ENCODE data around the gene CNPY1. TPM values are rescaled to one million over a fixed set of nuclear protein-coding genes. Genes with fewer than 3 reads are reported as not detected.

Gene CNPY1
- total RNA-seq, 1 experiment from 2014 or later, result not detected

DNA sequence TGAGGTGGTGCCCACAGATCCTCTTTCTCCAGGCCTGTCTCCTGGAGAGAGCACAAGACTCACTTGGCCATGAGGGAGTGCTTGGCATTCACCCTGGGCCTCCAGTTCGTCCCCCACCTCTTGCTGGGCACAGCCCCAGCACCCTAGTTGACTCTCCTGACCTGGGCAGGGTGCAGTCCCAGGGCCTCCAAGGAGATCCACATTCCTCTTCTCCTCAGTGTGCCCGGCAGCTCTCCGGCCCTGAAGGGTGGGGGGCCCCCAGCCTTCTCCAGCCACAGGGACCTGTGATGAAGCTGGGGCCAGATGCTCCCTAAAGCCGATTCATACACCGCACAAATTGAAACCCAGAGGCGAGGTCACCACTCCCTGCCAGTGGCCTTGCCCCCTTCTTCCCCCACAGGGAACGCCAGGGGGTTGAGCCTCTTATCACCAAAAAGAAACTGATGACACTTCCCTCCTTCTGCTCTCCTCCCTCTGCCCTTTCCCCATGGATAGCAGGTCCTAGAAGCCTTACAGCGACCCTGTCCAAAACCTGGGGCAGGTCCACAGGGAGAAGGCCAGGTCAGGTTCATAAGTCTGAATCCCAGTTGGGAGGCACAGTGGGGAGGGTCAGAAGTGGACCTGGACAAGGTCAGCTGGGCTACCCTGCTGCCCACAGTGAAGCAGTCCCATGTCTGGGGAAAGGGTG is 85.3 kb downstream of the CNPY1 start:
- Mint-ChIP-seq H3K4me1 (peaks cover 4 to 21% of the 10 kb centered on the region in 2 experiments; a peak in 3 of 4 replicates), H3K27ac (no peak overlapping the region), H3K4me3 (no peak overlapping the region; a peak in 1 of 5 replicates), H3K27me3 (ENCODE audit: low read depth) (peaks cover 95% of the 10 kb centered on the region), H3K9me3 (peaks cover 0 to 4% of the 10 kb centered on the region in 2 experiments; a peak in 3 of 5 replicates), H3K36me3 (ENCODE audit: insufficient read depth in 1 of 3, low read depth in 3 of 3) (no peaks in the 10 kb centered on the region; a peak in 1 of 7 replicates)
- no peak overlapping the region for H2AFZ ChIP-seq (ENCODE audit: low read length)
- H3K4me2 ChIP-seq (ENCODE audit: insufficient read depth, insufficient read length, low read length), result no peak overlapping the region
- no peak overlapping the region for H2BK5ac ChIP-seq (ENCODE audit: insufficient read length, low read length)
- no peak overlapping the region for H3K14ac ChIP-seq (ENCODE audit: insufficient read depth, low read length)
- H3K9ac ChIP-seq (ENCODE audit: extremely low read depth, insufficient read length, low read length), result no peak overlapping the region
- H4K91ac ChIP-seq (ENCODE audit: insufficient read length, low read depth, low read length), result no peak overlapping the region
- TF ChIP-seq, protein P1, sequence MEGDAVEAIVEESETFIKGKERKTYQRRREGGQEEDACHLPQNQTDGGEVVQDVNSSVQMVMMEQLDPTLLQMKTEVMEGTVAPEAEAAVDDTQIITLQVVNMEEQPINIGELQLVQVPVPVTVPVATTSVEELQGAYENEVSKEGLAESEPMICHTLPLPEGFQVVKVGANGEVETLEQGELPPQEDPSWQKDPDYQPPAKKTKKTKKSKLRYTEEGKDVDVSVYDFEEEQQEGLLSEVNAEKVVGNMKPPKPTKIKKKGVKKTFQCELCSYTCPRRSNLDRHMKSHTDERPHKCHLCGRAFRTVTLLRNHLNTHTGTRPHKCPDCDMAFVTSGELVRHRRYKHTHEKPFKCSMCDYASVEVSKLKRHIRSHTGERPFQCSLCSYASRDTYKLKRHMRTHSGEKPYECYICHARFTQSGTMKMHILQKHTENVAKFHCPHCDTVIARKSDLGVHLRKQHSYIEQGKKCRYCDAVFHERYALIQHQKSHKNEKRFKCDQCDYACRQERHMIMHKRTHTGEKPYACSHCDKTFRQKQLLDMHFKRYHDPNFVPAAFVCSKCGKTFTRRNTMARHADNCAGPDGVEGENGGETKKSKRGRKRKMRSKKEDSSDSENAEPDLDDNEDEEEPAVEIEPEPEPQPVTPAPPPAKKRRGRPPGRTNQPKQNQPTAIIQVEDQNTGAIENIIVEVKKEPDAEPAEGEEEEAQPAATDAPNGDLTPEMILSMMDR (conservative IDR thresholded peaks at IDR 0.05), result no peak
- no peak overlapping the region for H3K18ac ChIP-seq (ENCODE audit: insufficient read length, low read depth, low read length)
- H3K9me3 ChIP-seq (ENCODE audit: control insufficient read depth, low read depth, low read length), result no peaks in the 10 kb centered on the region
- H2AK5ac ChIP-seq (ENCODE audit: insufficient read length, low read length), result no peak overlapping the region
- H3K27me3 ChIP-seq (ENCODE audit: insufficient read depth, low read length), result peaks cover 90% of the 10 kb centered on the region
- no peak overlapping the region for H2BK20ac ChIP-seq (ENCODE audit: low read depth, low read length, poor library complexity, severe bottlenecking)
- no peak overlapping the region for H2BK120ac ChIP-seq (ENCODE audit: low read depth, low read length, poor library complexity, severe bottlenecking)
- no peak overlapping the region for H4K8ac ChIP-seq (replicated peaks; ENCODE audit: insufficient read length, low read depth, low read length)
- H3K79me1 ChIP-seq (ENCODE audit: insufficient read depth, low read depth, low read length, poor library complexity, severe bottlenecking), result no peaks in the 10 kb centered on the region
- peaks cover 4% of the 10 kb centered on the region for H4K20me1 ChIP-seq (ENCODE audit: control insufficient read depth, insufficient read depth, insufficient read length)
- no peaks in the 10 kb centered on the region for H3K4me1 ChIP-seq (ENCODE audit: insufficient read depth, low read length)
- H4K5ac ChIP-seq (ENCODE audit: insufficient read length, low read depth, low read length), result no peak overlapping the region
- H3K4ac ChIP-seq (ENCODE audit: low read depth, low read length), result no peak overlapping the region
- H3K23me2 ChIP-seq (ENCODE audit: insufficient read length, low read depth, low read length, poor library complexity, severe bottlenecking), result no peaks in the 10 kb centered on the region
- H2BK15ac ChIP-seq (ENCODE audit: low read depth, low read length), result no peak overlapping the region
- no peak overlapping the region for H3K27ac ChIP-seq (ENCODE audit: insufficient read length, low read depth, low read length)
- H3T11ph ChIP-seq (ENCODE audit: low read length), result no peak overlapping the region
- H3K79me2 ChIP-seq (ENCODE audit: insufficient read depth, low read length), result no peaks in the 10 kb centered on the region
- H2BK12ac ChIP-seq (ENCODE audit: insufficient read length, low read depth, low read length), result no peak overlapping the region
- H3K56ac ChIP-seq (ENCODE audit: insufficient read length, low read depth, low read length), result no peak overlapping the region
- DNase-seq, result no peak
- H3K23ac ChIP-seq (ENCODE audit: insufficient read length, low read depth, low read length), result no peak overlapping the region
- no CpG with 5 or more reads among the region's 8 CpGs for WGBS (ENCODE audit: extremely low coverage, insufficient read length, low lambda C conversion rate)

Measured in H9 (cell line).